DOHH2 (cell line): ENCODE results near the gene CRMP1.

ENCODE experiments used
- CTCF ChIP-seq: fragments of 200-600 bp; sonication (generic); IDR thresholded peaks from one replicate; pipeline ENCODE4 v1.5.1; 2014; ENCODE audit warnings: antibody characterized with exemption, mild to moderate bottlenecking, low read depth, low read length; ENCODE audit not compliant: poor library complexity, severe bottlenecking
- EZH2phosphoT487 ChIP-seq: fragments of 200-600 bp; sonication (generic); IDR thresholded peaks from 2 replicates; pipeline ENCODE4 v1.6.1; 2017; ENCODE audit warnings: borderline replicate concordance, mild to moderate bottlenecking, antibody characterized with exemption, low read length, moderate library complexity, mixed read lengths

DNA sequence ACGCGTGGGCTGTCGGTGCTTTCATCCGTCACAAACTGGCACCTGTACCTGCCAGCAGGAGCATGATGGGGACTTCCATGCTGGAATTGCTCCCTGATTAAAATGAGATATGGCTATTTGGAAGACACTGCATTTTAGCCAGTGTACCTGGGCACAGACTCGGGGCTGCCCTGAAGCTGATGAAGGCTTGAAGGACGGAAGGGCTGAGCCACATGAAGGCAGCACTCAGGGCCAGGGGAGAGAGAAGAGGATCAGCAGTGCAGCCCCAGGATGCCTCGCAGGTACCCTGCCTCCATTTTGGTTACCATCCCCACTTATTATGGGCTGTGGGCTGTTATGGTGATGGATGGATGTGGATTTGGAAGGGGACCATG is 79.0 kb downstream of the CRMP1 start:
- TF ChIP-seq CTCF = no peak
- no peak for TF ChIP-seq EZH2phosphoT487
